GM23248 (cell line): ENCODE measurements around the gene SLC10A6. TPM values are rescaled to one million over a fixed set of nuclear protein-coding genes. Genes with fewer than 3 reads are reported as not detected.

Source experiments
- DNase-seq: peaks from one replicate; pipeline ENCODE4 v3.0.0-alpha.2; 2015
- H2AFZ ChIP-seq: fragments of 200-600 bp; sonication (generic); 2 replicates; pipeline ENCODE4 v1.6.1; 2016; ENCODE audit warnings: antibody characterized with exemption
- H3F3A ChIP-seq: fragments of 200-600 bp; sonication (generic); 2 replicates; pipeline ENCODE4 v1.6.1; 2016; ENCODE audit warnings: mild to moderate bottlenecking, antibody characterized with exemption, mixed run types; ENCODE audit not compliant: insufficient read depth
- H3K27ac ChIP-seq: fragments of 200-600 bp; sonication (generic); 2 replicates; pipeline ENCODE4 v1.5.1; 2016; ENCODE audit warnings: mild to moderate bottlenecking
- H3K27me3 ChIP-seq: fragments of 200-600 bp; sonication (generic); replicated peaks from 2 replicates; pipeline ENCODE4 v1.6.1; 2016; ENCODE audit warnings: mild to moderate bottlenecking; ENCODE audit not compliant: insufficient read depth
- H3K36me3 ChIP-seq: fragments of 200-600 bp; sonication (generic); 2 replicates; pipeline ENCODE4 v1.6.1; 2016; ENCODE audit warnings: low read depth, mild to moderate bottlenecking
- H3K4me1 ChIP-seq: fragments of 200-600 bp; sonication (generic); 2 replicates; pipeline ENCODE4 v1.6.1; 2016; ENCODE audit warnings: mild to moderate bottlenecking; ENCODE audit not compliant: insufficient read depth
- H3K4me2 ChIP-seq: fragments of 200-600 bp; sonication (generic); one replicate; pipeline ENCODE4 v1.6.1; 2016; ENCODE audit warnings: mild to moderate bottlenecking; ENCODE audit not compliant: unreplicated experiment
- H3K4me3 ChIP-seq: fragments of 200-600 bp; sonication (generic); 2 replicates; pipeline ENCODE4 v1.5.1; 2016; ENCODE audit warnings: mild to moderate bottlenecking
- H3K79me2 ChIP-seq: fragments of 200-600 bp; sonication (generic); 2 replicates; pipeline ENCODE4 v1.6.1; 2016; ENCODE audit warnings: mild to moderate bottlenecking; ENCODE audit not compliant: insufficient read depth
- H3K9ac ChIP-seq: fragments of 200-600 bp; sonication (generic); 2 replicates; pipeline ENCODE4 v1.6.1; 2016; ENCODE audit warnings: mild to moderate bottlenecking
- H3K9me2 ChIP-seq: fragments of 200-600 bp; sonication (generic); 2 replicates; pipeline ENCODE4 v1.6.1; 2016; ENCODE audit warnings: mixed run types, mild to moderate bottlenecking, moderate library complexity; ENCODE audit not compliant: insufficient read depth
- H3K9me3 ChIP-seq: fragments of 200-600 bp; sonication (generic); one replicate; pipeline ENCODE4 v1.6.1; 2017; ENCODE audit warnings: low read depth
- H4K20me1 ChIP-seq: fragments of 200-600 bp; sonication (generic); 2 replicates; pipeline ENCODE4 v1.6.0; 2016; ENCODE audit not compliant: insufficient read depth
- EZH2 ChIP-seq: fragments of 200-600 bp; sonication (generic); IDR thresholded peaks from 2 replicates; pipeline ENCODE4 v1.6.1; 2018; ENCODE audit warnings: antibody characterized with exemption, mild to moderate bottlenecking; ENCODE audit not compliant: insufficient read depth, poor library complexity, severe bottlenecking
- EZH2phosphoT487 ChIP-seq: fragments of 200-600 bp; sonication (generic); IDR thresholded peaks from 2 replicates; pipeline ENCODE4 v1.6.1; 2018; ENCODE audit warnings: antibody characterized with exemption, moderate library complexity, mild to moderate bottlenecking, low read depth; ENCODE audit not compliant: insufficient read depth
- WGBS, 2 experiments: methylation state at CpG; one replicate each; pipeline ENCODE4 v1.1.6; 2015 to 2017; ENCODE audit warnings: low lambda C conversion rate in 2 of 2, low coverage in 1 of 2; ENCODE audit errors: missing lambda C conversion rate in 2 of 2; 5-methylcytosine and 5-hydroxymethylcytosine counted together
- in situ Hi-C: fragments of 300-500 bp; cut with MboI; formaldehyde crosslinking; loops from 2 replicates; pipeline ENCODE4 v1.15.0; 2020
- polyA plus RNA-seq: library from polyadenylated mRNA; unstranded; fragments of >200 nt; fragmentation: Nextera tagmentation; extraction: Ambion mirVana; gene quantifications from 2 replicates; pipeline ENCODE4 v1.2.1, GENCODE V29; 2016
- total RNA-seq: library from RNA; depleted of rRNA; stranded (reverse); fragments of >200 nt; shearing (Covaris generic); gene quantifications from 2 replicates; pipeline ENCODE4 v1.2.3, GENCODE V29; 2014

SLC10A6 gene
- total and polyA plus RNA-seq, 2 experiments from 2014 or later, result not detected

DNA sequence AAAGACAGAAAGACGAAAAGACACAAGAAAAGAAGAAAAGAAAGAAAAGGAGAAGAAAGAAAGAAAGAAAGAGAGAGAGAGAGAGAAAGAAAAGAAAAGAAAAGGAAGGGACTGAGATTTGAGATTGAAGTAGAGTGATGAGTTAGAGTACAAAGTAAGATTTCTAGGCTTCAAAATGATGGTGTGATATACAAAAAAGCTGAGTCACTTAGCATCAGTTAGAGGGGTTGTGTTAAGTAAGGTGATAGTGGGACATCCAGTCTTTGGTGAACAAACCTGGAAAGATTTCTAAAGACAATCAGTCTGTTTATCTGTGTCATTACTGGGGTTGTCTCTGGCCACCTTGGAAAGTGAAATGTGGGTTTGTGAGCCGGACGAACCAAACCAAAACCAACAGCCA lies 13.5 kb downstream of the SLC10A6 start:
- no peaks in the 10 kb centered on the region for H3K9me3 ChIP-seq
- H3K27me3 ChIP-seq, result no peaks in the 10 kb centered on the region
- no peak for DNase-seq
- no peak overlapping the region for H3K27ac ChIP-seq
- in situ Hi-C loops, result no loop called here
- peaks cover 11% of the 10 kb centered on the region for H3F3A ChIP-seq
- TF ChIP-seq EZH2, result no peak
- no peak for TF ChIP-seq EZH2phosphoT487
- no peak overlapping the region for H3K9ac ChIP-seq
- H3K9me2 ChIP-seq, result no peaks in the 10 kb centered on the region
- no peaks in the 10 kb centered on the region for H3K36me3 ChIP-seq
- no peaks in the 10 kb centered on the region for H4K20me1 ChIP-seq
- 0 out of 2 replicates have a peak overlapping the region, but pooled peaks have one; percentile 6 for H2AFZ ChIP-seq
- peaks cover 16% of the 10 kb centered on the region for H3K4me1 ChIP-seq
- H3K4me3 ChIP-seq, result no peak overlapping the region
- no peaks in the 10 kb centered on the region for H3K79me2 ChIP-seq
- no peak overlapping the region for H3K4me2 ChIP-seq
- 91 to 93% methylated on average over 3 of the region's 3 CpGs for WGBS, 2 experiments

GRCh38 chr4:86834901-86835300 lies 14.3 kb downstream of the SLC10A6 start:
- Histone ChIP-seq H3K4me2 (no peak overlapping the region), H3K27ac (no peak overlapping the region), H2AFZ (no peak overlapping the region), H4K20me1 (no peaks in the 10 kb centered on the region), H3K27me3 (no peaks in the 10 kb centered on the region), H3K79me2 (no peaks in the 10 kb centered on the region), H3K9me3 (no peaks in the 10 kb centered on the region), H3K4me3 (no peak overlapping the region), H3K4me1 (peaks cover 17% of the 10 kb centered on the region), H3K9me2 (no peaks in the 10 kb centered on the region), H3F3A (peaks cover 16% of the 10 kb centered on the region), H3K9ac (no peak overlapping the region), H3K36me3 (no peaks in the 10 kb centered on the region)
- no peak for TF ChIP-seq EZH2phosphoT487
- TF ChIP-seq EZH2, result no peak
- in situ Hi-C loops, result no loop called here
- 78 to 82% methylated on average over 3 of the region's 3 CpGs for WGBS, 2 experiments
- DNase-seq, result peak; percentile 33

- Histone ChIP-seq H3K4me2 (no peak overlapping the region), H3K9me2 (no peaks in the 10 kb centered on the region; the same call in 1 of the 2 replicates), H3K9me3 (no peaks in the 10 kb centered on the region), H4K20me1 (no peaks in the 10 kb centered on the region), H2AFZ (no peak overlapping the region), H3K27me3 (no peaks in the 10 kb centered on the region), H3K9ac (no peak overlapping the region), H3K27ac (no peak overlapping the region), H3F3A (peaks cover 16% of the 10 kb centered on the region), H3K4me3 (no peak overlapping the region), H3K4me1 (peaks cover 17% of the 10 kb centered on the region), H3K79me2 (no peaks in the 10 kb centered on the region), H3K36me3 (no peaks in the 10 kb centered on the region)
- 76 to 95% methylated on average over 1 of the region's 1 CpG for WGBS, 2 experiments
- in situ Hi-C loops, result no loop called here
- TF ChIP-seq EZH2phosphoT487 (no peak), EZH2 (no peak)
- no peak for DNase-seq
Measured at GRCh38 chr4:86833615-86834014, 15.6 kb downstream of the SLC10A6 start.

DNA sequence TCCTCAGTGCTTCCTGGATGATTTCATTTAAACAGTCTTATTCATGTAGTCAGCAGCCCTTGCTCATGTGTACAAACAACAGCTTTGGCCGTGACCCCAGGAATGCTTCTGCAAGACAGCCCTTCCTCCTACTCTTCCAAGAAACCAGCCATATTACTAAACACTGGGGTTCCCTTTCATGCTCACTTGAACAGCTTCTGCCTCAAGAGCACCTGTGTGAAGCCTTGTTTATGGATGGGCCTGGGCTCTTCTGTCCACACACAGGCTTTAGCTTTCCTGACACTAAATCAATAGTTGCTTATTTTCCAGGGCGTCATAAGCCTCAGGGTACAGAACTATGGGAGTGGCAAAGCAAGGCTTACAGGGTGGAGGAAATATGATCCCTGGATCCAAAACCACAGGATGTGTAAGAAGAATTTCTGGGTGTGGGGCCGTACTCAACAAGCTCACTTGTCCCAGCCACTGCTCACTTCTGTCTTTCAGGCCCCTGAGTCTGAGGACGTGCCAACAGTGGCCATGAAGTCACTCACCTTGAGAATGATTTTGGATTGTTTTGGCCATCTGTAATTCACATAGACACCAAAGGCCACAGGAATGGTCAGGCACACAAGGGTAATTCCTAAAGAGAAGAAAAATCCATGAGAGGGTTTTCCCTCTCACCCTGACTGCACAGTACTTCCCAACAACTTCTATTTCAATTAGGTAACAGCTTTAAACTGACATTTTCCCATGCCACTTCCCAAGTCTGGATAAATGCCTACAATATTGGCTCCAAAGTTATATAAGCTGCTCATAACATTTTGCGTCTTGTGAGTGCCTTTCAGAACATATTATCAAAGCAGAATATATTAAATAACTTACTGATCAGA lies 17.7 kb downstream of the SLC10A6 start:
- Histone ChIP-seq H4K20me1 (no peaks in the 10 kb centered on the region), H3K27ac (peak overlapping the region; percentile 85), H3K4me3 (peak overlapping the region; percentile 35), H3K36me3 (no peaks in the 10 kb centered on the region), H3K27me3 (no peaks in the 10 kb centered on the region), H3K9ac (peak overlapping the region; percentile 38; the same call in 1 of the 2 replicates), H3K4me2 (peak overlapping the region; percentile 72), H2AFZ (peak overlapping the region; percentile 85), H3K9me2 (no peaks in the 10 kb centered on the region; the same call in 1 of the 2 replicates), H3K79me2 (no peaks in the 10 kb centered on the region), H3K9me3 (no peaks in the 10 kb centered on the region), H3K4me1 (peaks cover 17% of the 10 kb centered on the region), H3F3A (peaks cover 16% of the 10 kb centered on the region)
- peak; percentile 97 for DNase-seq
- in situ Hi-C loops, result no loop called here
- WGBS, 2 experiments, result 30 to 35% methylated on average over 5 of the region's 5 CpGs
- TF ChIP-seq EZH2 (no peak), EZH2phosphoT487 (no peak)
